Measurements from ENCODE around the gene CCDC30. TPM values are rescaled to one million over a fixed set of nuclear protein-coding genes. Genes with fewer than 3 reads are reported as not detected.
"Not testable (repeated sequence)": the region's sequence is repeated elsewhere in the genome, so short reads cannot be mapped to it uniquely, and the experiment has no call there.

CCDC30 gene
- total RNA-seq, 1 donor from 2014 or later: 1.5 TPM

DNA sequence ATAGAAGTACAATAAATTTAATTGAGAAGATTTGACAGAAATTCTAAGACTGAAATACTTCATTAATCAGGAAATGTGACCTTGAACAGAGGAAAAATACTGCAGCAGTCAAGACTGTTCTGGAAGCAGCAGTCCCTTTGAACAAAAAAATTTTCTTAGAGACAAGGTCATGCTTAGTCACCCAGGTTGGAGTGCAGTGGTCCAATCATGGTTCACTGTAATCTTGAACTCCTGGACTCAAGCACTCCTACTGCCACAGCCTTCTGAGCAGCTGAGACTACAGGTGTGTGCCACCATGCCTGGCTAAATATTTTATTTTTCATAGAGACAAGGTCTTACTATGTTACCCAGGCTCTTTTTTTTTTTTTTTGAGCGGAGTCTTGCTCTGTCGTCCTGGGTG is 1.9 kb upstream of the CCDC30 start:
- Histone ChIP-seq H3K4me3 (no peak overlapping the region), H3K27me3 (no peaks in the 10 kb centered on the region), H3K9me3 (no peaks in the 10 kb centered on the region), H3K4me1 (peaks cover 36% of the 10 kb centered on the region), H3K27ac (no peak overlapping the region), H3K36me3 (peaks cover 0 to 19% of the 10 kb centered on the region in 2 donors)
- no peak for TF ChIP-seq POLR2A (IDR thresholded peaks at IDR 0.05)
- TF ChIP-seq POLR2AphosphoS5 (IDR thresholded peaks at IDR 0.05; ENCODE audit: insufficient read depth in 1 of 2, low read depth in 1 of 2): no peak
- TF ChIP-seq CTCF (IDR thresholded peaks at IDR 0.05): no peak
- intact Hi-C loops (cut with DNase I): no loop called here
- no peak for DNase-seq (ENCODE audit: extremely low spot score in 2 of 2)

- no peak for TF ChIP-seq POLR2AphosphoS5 (IDR thresholded peaks at IDR 0.05; ENCODE audit: insufficient read depth in 1 of 2, low read depth in 1 of 2)
- no peak for TF ChIP-seq POLR2A (IDR thresholded peaks at IDR 0.05)
- no peak for TF ChIP-seq CTCF (IDR thresholded peaks at IDR 0.05)
- no peak overlapping the region for H3K27ac ChIP-seq
These were observed 835 bp downstream of the CCDC30 start for GRCh38 chr1:42463921-42464320.

DNA sequence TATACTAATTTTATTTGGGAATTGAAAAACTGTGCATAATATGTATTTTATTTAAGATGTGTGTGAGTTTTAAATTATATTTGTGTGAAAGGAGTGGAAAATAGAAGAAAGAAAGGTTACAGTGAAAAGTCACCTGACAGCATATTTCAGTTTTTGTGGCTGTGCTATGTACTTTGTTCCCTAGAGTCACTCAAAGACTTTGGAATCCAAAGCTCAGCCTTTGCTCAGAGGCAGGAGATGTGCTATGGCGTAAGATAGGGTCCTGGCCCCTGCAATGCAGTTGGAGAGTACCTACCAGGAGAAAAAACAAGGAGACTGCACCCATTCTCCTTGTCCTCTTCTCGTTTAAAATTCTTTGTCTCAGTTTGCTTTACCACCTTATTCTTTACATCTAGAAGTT is 2.9 kb downstream of the CCDC30 start:
- TF ChIP-seq POLR2AphosphoS5 (IDR thresholded peaks at IDR 0.05; ENCODE audit: insufficient read depth in 1 of 2, low read depth in 1 of 2) (no peak), CTCF (IDR thresholded peaks at IDR 0.05) (no peak), POLR2A (IDR thresholded peaks at IDR 0.05) (no peak)
- no peaks in the 10 kb centered on the region for H3K9me3 ChIP-seq
- intact Hi-C loops (cut with DNase I): no loop called here
- no peak overlapping the region for H3K27ac ChIP-seq
- H3K27me3 ChIP-seq: no peaks in the 10 kb centered on the region
- H3K4me3 ChIP-seq: no peak overlapping the region
- H3K36me3 ChIP-seq: no peaks in the 10 kb centered on the region
- peaks cover 19% of the 10 kb centered on the region for H3K4me1 ChIP-seq
- DNase-seq (ENCODE audit: extremely low spot score in 2 of 2): no peak

More at GRCh38 chr1:42463921-42464320, 835 bp downstream of the CCDC30 start:
- intact Hi-C loops (cut with DNase I): no loop called here
- no peak for DNase-seq (ENCODE audit: extremely low spot score in 2 of 2)
- Histone ChIP-seq H3K36me3 (peaks cover 0 to 10% of the 10 kb centered on the region in 2 donors), H3K4me3 (peak overlapping the region; percentile 77 to 81), H3K9me3 (no peaks in the 10 kb centered on the region), H3K27me3 (no peaks in the 10 kb centered on the region), H3K4me1 (peaks cover 19% of the 10 kb centered on the region)

GRCh38 chr1:42469727-42470126 is 6.6 kb downstream of the CCDC30 start:
- no peak overlapping the region for H3K4me3 ChIP-seq
- no peaks in the 10 kb centered on the region for H3K9me3 ChIP-seq
- TF ChIP-seq POLR2AphosphoS5 (IDR thresholded peaks at IDR 0.05; ENCODE audit: insufficient read depth in 1 of 2, low read depth in 1 of 2) (no peak), CTCF (IDR thresholded peaks at IDR 0.05) (no peak), POLR2A (IDR thresholded peaks at IDR 0.05) (no peak)
- H3K36me3 ChIP-seq: no peaks in the 10 kb centered on the region
- intact Hi-C loops (cut with DNase I): no loop called here
- DNase-seq (ENCODE audit: extremely low spot score in 2 of 2): no peak
- H3K4me1 ChIP-seq: no peaks in the 10 kb centered on the region
- no peak overlapping the region for H3K27ac ChIP-seq
- H3K27me3 ChIP-seq: no peaks in the 10 kb centered on the region

- DNase-seq (ENCODE audit: extremely low spot score in 2 of 2): no peak
- intact Hi-C loops (cut with DNase I): no loop called here
- peaks cover 0 to 8% of the 10 kb centered on the region in 2 donors for H3K36me3 ChIP-seq
- no peak overlapping the region for H3K4me3 ChIP-seq
- no peaks in the 10 kb centered on the region for H3K4me1 ChIP-seq
- H3K27me3 ChIP-seq: no peaks in the 10 kb centered on the region
- no peak overlapping the region for H3K27ac ChIP-seq
- no peaks in the 10 kb centered on the region for H3K9me3 ChIP-seq
- TF ChIP-seq CTCF (IDR thresholded peaks at IDR 0.05) (no peak), POLR2A (IDR thresholded peaks at IDR 0.05) (no peak), POLR2AphosphoS5 (IDR thresholded peaks at IDR 0.05; ENCODE audit: insufficient read depth in 1 of 2, low read depth in 1 of 2) (no peak)
These were observed 13.5 kb downstream of the CCDC30 start for GRCh38 chr1:42476605-42477004.

DNA sequence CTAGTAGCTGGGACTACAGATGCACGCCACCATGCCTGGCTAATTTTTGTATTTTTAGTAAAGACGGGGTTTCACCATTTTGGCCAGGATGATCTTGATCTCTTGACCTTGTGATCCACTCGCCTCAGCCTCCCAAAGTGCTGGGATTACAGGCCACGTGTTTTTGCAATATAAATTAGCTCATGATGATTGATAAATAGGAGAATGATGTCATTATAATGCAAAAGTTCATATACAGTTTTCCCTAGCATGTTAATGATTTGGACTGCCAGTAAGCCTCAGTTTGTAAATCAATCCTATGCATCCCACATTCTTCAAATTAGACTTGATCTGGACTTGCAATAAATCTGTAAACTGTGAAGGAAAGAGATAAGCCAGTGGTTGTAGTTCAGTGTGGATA is 14.3 kb downstream of the CCDC30 start:
- H3K9me3 ChIP-seq; DNase-seq (ENCODE audit: extremely low spot score in 2 of 2); H3K27me3 ChIP-seq; H3K36me3 ChIP-seq; H3K4me1 ChIP-seq; H3K4me3 ChIP-seq; intact Hi-C loops (cut with DNase I); H3K27ac ChIP-seq: not testable (repeated sequence)

Measured in vagina (tissue), 2 donors.